GM12878 (cell line): ENCODE measurements around the gene ACACA. TPM values are rescaled to one million over a fixed set of nuclear protein-coding genes. Genes with fewer than 3 reads are reported as not detected.

Source experiments
- ATAC-seq: fragments of 200-7000 bp; cut with Tn5 transposase; 3 replicates; pipeline ENCODE4 v1.9.1; 2020; ENCODE audit warnings: mild to moderate bottlenecking, moderate library complexity
- BruUV-seq: library from RNA; stranded (reverse); fragments of 400-500 nt; replicated peaks from 2 replicates; lab custom pipeline; 2021; lab: Mats Ljungman, UMichigan
- CTCF ChIA-PET: fragments of 300-600 bp; sonication (Branson Sonifier 250); formaldehyde crosslinking; extraction: SDS; loops from one replicate; lab custom pipeline; 2021; ENCODE audit warnings: inconsistent platforms; lab: Yijun Ruan, JAX
- POLR2A ChIA-PET: fragments of 350-600 bp; formaldehyde crosslinking; extraction: SDS; loops from one replicate; lab custom pipeline; 2021; ENCODE audit warnings: inconsistent platforms; lab: Charles Lee
- RAD21 ChIA-PET: fragments of 300-600 bp; sonication (Branson Sonifier 250); formaldehyde crosslinking; loops from one replicate; lab custom pipeline; 2023; ENCODE audit warnings: antibody characterized with exemption; ENCODE audit not compliant: unreplicated experiment; lab: Charles Lee
- SMC1A ChIA-PET: fragments of 300-600 bp; sonication (Branson Sonifier 250); formaldehyde crosslinking; loops from one replicate; lab custom pipeline; 2023; ENCODE audit not compliant: unreplicated experiment, uncharacterized antibody; lab: Charles Lee
- DNase-seq: peaks from one replicate; pipeline ENCODE4 v3.0.0-alpha.2; 2011; ENCODE audit warnings: low read depth, low spot score
- FAIRE-seq: peaks from 3 replicates; lab custom pipeline; 2011; peaks lifted over from hg19 to GRCh38; lab: Jason Lieb, UNC
- H2AFZ ChIP-seq: 2 replicates; pipeline ENCODE4 v1.6.0; 2011; ENCODE audit warnings: low read depth, low read length, control low read depth; ENCODE audit not compliant: control insufficient read depth
- H3K27ac ChIP-seq: 2 replicates; pipeline ENCODE4 v1.5.1; 2011; ENCODE audit warnings: control low read depth; ENCODE audit not compliant: control insufficient read depth, insufficient read depth
- H3K27me3 ChIP-seq, 2 experiments: replicated peaks in 1 of 2; 2 replicates each; pipeline versions ENCODE4 v1.6.0 to v1.6.1; 2011; ENCODE audit warnings: low read length in 1 of 2; ENCODE audit not compliant: control insufficient read depth in 2 of 2, insufficient read depth in 2 of 2
- H3K36me3 ChIP-seq, 2 experiments: 2 replicates each; pipeline ENCODE4 v1.5.1; 2011; ENCODE audit warnings: low read length in 1 of 2; ENCODE audit not compliant: control insufficient read depth in 2 of 2, insufficient read depth in 2 of 2
- H3K4me1 ChIP-seq: 2 replicates; pipeline ENCODE4 v1.6.1; 2011; ENCODE audit warnings: mild to moderate bottlenecking, low read length, moderate library complexity, mixed read lengths; ENCODE audit not compliant: control insufficient read depth, insufficient read depth
- H3K4me2 ChIP-seq: 2 replicates; pipeline ENCODE4 v1.6.0; 2011; ENCODE audit warnings: control low read depth; ENCODE audit not compliant: control insufficient read depth, insufficient read depth
- H3K4me3 ChIP-seq: fragments of 200-600 bp; sonication (generic); 2 replicates; pipeline ENCODE4 v1.5.1; 2016
- H3K79me2 ChIP-seq: 2 replicates; pipeline ENCODE4 v1.6.0; 2011; ENCODE audit warnings: low read length; ENCODE audit not compliant: control insufficient read depth, insufficient read depth
- H3K9ac ChIP-seq: 2 replicates; pipeline ENCODE4 v1.8.0; 2011; ENCODE audit warnings: low read length, control low read depth, mixed read lengths; ENCODE audit not compliant: control insufficient read depth, insufficient read depth
- H3K9me3 ChIP-seq: replicated peaks from 3 replicates; pipeline ENCODE4 v1.5.1; 2011; ENCODE audit warnings: mild to moderate bottlenecking, low read length; ENCODE audit not compliant: control insufficient read depth, insufficient read depth
- H4K20me1 ChIP-seq: 2 replicates; pipeline ENCODE4 v1.6.0; 2011; ENCODE audit not compliant: control insufficient read depth, insufficient read depth
- ASH2L ChIP-seq: fragments of 300-600, 200-600 bp; sonication (generic); IDR thresholded peaks from 2 replicates; pipeline ENCODE4 v1.6.1; 2017; ENCODE audit warnings: low read depth, mild to moderate bottlenecking, borderline replicate concordance
- ATF2 ChIP-seq: IDR thresholded peaks from 2 replicates; pipeline ENCODE4 v1.6.1; 2012; ENCODE audit warnings: low read length, inconsistent platforms
- FOXM1 ChIP-seq: IDR thresholded peaks from 2 replicates; pipeline ENCODE4 v1.6.1; 2012; ENCODE audit warnings: low read depth, mild to moderate bottlenecking, inconsistent platforms, low read length, moderate library complexity
- JUNB ChIP-seq: IDR thresholded peaks from 2 replicates; pipeline ENCODE4 v1.6.1; 2016; ENCODE audit warnings: antibody characterized with exemption, mild to moderate bottlenecking
- NBN ChIP-seq: fragments of 450-650 bp; IDR thresholded peaks from 2 replicates; pipeline ENCODE4 v1.6.1; 2016
- NKRF ChIP-seq: fragments of 450-650 bp; conservative IDR thresholded peaks from 2 replicates; pipeline ENCODE4 v1.6.1; 2017; ENCODE audit warnings: mild to moderate bottlenecking, moderate library complexity
- PML ChIP-seq: IDR thresholded peaks from 2 replicates; pipeline ENCODE4 v1.6.1; 2012; ENCODE audit warnings: low read length, inconsistent platforms
- PRDM15 ChIP-seq: fragments of 450-650 bp; formaldehyde crosslinking; IDR thresholded peaks from 2 replicates; pipeline ENCODE4 v1.4.0; 2020; ENCODE audit warnings: mild to moderate bottlenecking, moderate library complexity
- RBBP5 ChIP-seq: fragments of 200-600 bp; sonication (generic); conservative IDR thresholded peaks from 2 replicates; pipeline ENCODE4 v1.6.1; 2016
- SIN3A ChIP-seq: IDR thresholded peaks from 2 replicates; pipeline ENCODE4 v1.6.1; 2012; ENCODE audit warnings: low read depth, low read length, improper control_type of control experiment
- SREBF1 ChIP-seq: IDR thresholded peaks from 2 replicates; pipeline ENCODE4 v1.6.1; 2012; ENCODE audit warnings: mild to moderate bottlenecking, low read length
- STAT3 ChIP-seq: IDR thresholded peaks from 2 replicates; pipeline ENCODE4 v1.6.1; 2011; ENCODE audit warnings: low read depth, low read length, improper control_type of control experiment
- WGBS: methylation state at CpG from one replicate; pipeline ENCODE4 v1.1.6; 2016; ENCODE audit warnings: low lambda C conversion rate; ENCODE audit not compliant: insufficient replicate concordance, insufficient coverage; ENCODE audit errors: missing lambda C conversion rate; 5-methylcytosine and 5-hydroxymethylcytosine counted together
- in situ Hi-C: fragments of 300-500 bp; cut with MboI; formaldehyde crosslinking; loops from 9 replicates; pipeline ENCODE4 v1.14.3; 2018; ENCODE audit warnings: mixed read lengths
- intact Hi-C: fragments of 100-400 bp; cut with micrococcal nuclease; formaldehyde crosslinking; loops from one replicate; pipeline ENCODE4 v1.14.2; 2022; ENCODE audit not compliant: unreplicated experiment
- polyA plus RNA-seq, 11 experiments: library from polyadenylated mRNA; depleted of rRNA in 4 of 11; unstranded in 6 of 11; stranded (reverse) in 5 of 11; fragments of >200 nt; fragmentation: Nextera tagmentation in 4 of 11; fragmentation: Illumina TruSeq in 1 of 11; extraction: Ambion mirVana in 4 of 11; extraction: Trizol in 1 of 11; gene quantifications; 1 replicate in 1 of 11; 2 replicates in 10 of 11; pipeline versions ENCODE4 v1.2.1 to v1.2.3, GENCODE V29; 2011 to 2016; ENCODE audit warnings: inconsistent platforms in 2 of 11, missing spikeins in 2 of 11, low read depth in 1 of 11
- total RNA-seq, 4 experiments: library from RNA; depleted of rRNA in 3 of 4; stranded (reverse); fragments of >200 nt in 3 of 4; fragmentation: Illumina TruSeq in 1 of 4; extraction: Trizol in 1 of 4; gene quantifications; 2 replicates each; pipeline versions ENCODE4 v1.2.1 to v1.2.3, GENCODE V29; 2013 to 2021

ACACA gene
- total and polyA plus RNA-seq, 10 of the 15 experiments (the other 5 are each of a cell fraction or from before 2014, with no cell fraction given): 12.9 to 74.2 (median 32.0) TPM

GRCh38 chr17:37059493-37059892 is 347.1 kb downstream of the ACACA start:
- in situ Hi-C loops: loop anchor here (25.0 kb wide), 1 partner anchor 447 kb away; the partner anchor contains the start of gene MRM1
- WGBS: 97% methylated on average over 3 of the region's 3 CpGs
- RAD21 ChIA-PET: no interaction called here

More at GRCh38 chr17:37059493-37059892, 347.1 kb downstream of the ACACA start:
- FAIRE-seq: no peak
- H3K9me3 ChIP-seq: no peaks in the 10 kb centered on the region
- H3K9ac ChIP-seq: no peak overlapping the region
- intact Hi-C loops: no loop called here
- H2AFZ ChIP-seq: no peak overlapping the region
- no peak overlapping the region for H3K4me3 ChIP-seq
- TF ChIP-seq RBBP5 (no peak), ASH2L (no peak), STAT3 (no peak), ATF2 (no peak), SIN3A (no peak), PML (no peak), SREBF1 (no peak), NKRF (no peak), NBN (no peak), JUNB (no peak), FOXM1 (no peak), PRDM15 (no peak)
- ChIA-PET SMC1A (interaction anchor here (0.9 to 1.2 kb wide), 2 partner anchors 46 to 376 kb away, joined by 3 read pairs; no protein-coding TSS in a partner anchor), POLR2A (no interaction called here), CTCF (interaction anchor here (0.6 to 2.6 kb wide), 2 partner anchors 12 to 17 kb away, joined by 3 to 14 read pairs; no protein-coding TSS in a partner anchor)
- BruUV-seq: no TSS peak
- H3K79me2 ChIP-seq: no peaks in the 10 kb centered on the region
- no peak for ATAC-seq
- DNase-seq: no peak
- no peaks in the 10 kb centered on the region for H4K20me1 ChIP-seq
- H3K36me3 ChIP-seq: peaks cover 0 to 1% of the 10 kb centered on the region in 2 experiments; a peak in 1 of 4 replicates
- H3K4me2 ChIP-seq: no peak overlapping the region
- H3K27me3 ChIP-seq: no peaks in the 10 kb centered on the region
- H3K4me1 ChIP-seq: no peaks in the 10 kb centered on the region
- no peak overlapping the region for H3K27ac ChIP-seq
